HepG2 (cell line): Measurements from ENCODE around the gene TCEA3.

Experiments used
- CC2D1A ChIP-seq: sonication (generic); formaldehyde crosslinking; IDR thresholded peaks from 2 replicates; pipeline ENCODE4 v1.8.1; 2023; ENCODE audit warnings: mild to moderate bottlenecking, missing genetic modification reagents
- CTCF ChIP-seq: sonication (generic); formaldehyde crosslinking; IDR thresholded peaks from 2 replicates; pipeline ENCODE4 v1.5.0; 2020; ENCODE audit warnings: mild to moderate bottlenecking, missing genetic modification reagents, moderate library complexity
- ELK4 ChIP-seq: sonication (generic); formaldehyde crosslinking; IDR thresholded peaks from 2 replicates; pipeline ENCODE4 v1.9.0; 2021; ENCODE audit warnings: missing genetic modification reagents, borderline replicate concordance
- HNF4A ChIP-seq: sonication (generic); formaldehyde crosslinking; IDR thresholded peaks from 2 replicates; pipeline ENCODE4 v1.4.0; 2020; ENCODE audit warnings: missing genetic modification reagents
- SMC3 ChIP-seq: IDR thresholded peaks from 2 replicates; pipeline ENCODE4 v1.6.1; 2011; ENCODE audit warnings: low read length, improper control_type of control experiment

GRCh38 chr1:23343221-23344110 lies 81.1 kb downstream of the TCEA3 start:
- TF ChIP-seq CTCF (CRISPR knock-in tag), result no peak
- TF ChIP-seq ELK4 (CRISPR knock-in tag), result no peak
- no peak for TF ChIP-seq HNF4A (CRISPR knock-in tag)
- TF ChIP-seq SMC3, result no peak
- TF ChIP-seq CC2D1A (CRISPR knock-in tag), result no peak
